Measurements from ENCODE around the gene ALKBH2. TPM values are rescaled to one million over a fixed set of nuclear protein-coding genes. Genes with fewer than 3 reads are reported as not detected.

The ALKBH2 gene
- total RNA-seq, 4 donors from 2014 or later = 7.3 to 18.8 (median 12.2) TPM

DNA sequence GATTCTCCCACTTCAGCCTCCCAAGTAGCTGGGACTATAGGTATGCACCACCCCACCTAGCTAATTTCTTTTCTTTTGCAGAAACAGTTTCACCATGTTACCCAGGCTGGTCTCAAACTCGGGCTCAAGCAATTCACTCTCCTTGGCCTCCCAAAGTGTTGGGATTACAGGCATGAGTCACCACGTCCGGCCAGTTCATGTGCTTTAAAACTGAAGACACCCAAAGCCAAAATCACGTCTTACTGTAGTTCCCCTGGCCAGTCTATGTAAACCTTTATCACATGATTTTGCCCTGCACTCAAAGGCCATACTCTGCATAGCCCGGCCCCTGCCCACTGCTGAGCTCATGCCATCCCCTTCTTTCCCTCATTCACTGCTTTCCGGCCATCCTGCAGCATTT is 4.5 kb downstream of the ALKBH2 start:
- TF ChIP-seq, protein P1, sequence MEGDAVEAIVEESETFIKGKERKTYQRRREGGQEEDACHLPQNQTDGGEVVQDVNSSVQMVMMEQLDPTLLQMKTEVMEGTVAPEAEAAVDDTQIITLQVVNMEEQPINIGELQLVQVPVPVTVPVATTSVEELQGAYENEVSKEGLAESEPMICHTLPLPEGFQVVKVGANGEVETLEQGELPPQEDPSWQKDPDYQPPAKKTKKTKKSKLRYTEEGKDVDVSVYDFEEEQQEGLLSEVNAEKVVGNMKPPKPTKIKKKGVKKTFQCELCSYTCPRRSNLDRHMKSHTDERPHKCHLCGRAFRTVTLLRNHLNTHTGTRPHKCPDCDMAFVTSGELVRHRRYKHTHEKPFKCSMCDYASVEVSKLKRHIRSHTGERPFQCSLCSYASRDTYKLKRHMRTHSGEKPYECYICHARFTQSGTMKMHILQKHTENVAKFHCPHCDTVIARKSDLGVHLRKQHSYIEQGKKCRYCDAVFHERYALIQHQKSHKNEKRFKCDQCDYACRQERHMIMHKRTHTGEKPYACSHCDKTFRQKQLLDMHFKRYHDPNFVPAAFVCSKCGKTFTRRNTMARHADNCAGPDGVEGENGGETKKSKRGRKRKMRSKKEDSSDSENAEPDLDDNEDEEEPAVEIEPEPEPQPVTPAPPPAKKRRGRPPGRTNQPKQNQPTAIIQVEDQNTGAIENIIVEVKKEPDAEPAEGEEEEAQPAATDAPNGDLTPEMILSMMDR (IDR thresholded peaks at IDR 0.05; ENCODE audit: low read depth) = no peak

DNA sequence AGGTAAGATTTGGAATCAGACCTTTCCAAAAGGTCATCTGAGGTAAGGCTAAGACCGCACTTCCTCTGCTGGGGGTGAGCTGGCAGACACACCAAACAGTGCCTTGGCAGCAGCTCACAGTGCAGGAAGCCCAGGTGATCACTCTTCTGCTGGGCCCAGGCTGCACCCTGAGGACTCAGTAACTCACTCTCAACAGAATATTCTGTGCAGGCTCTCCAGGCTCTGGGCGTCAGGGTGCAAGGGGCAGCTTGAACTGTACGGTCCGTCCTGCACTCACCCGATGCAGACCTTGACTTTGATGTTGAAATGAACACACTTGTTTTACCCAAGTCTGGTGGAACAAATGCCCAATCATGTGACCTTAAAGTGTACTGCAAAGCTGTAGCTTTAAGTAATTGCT is 6.0 kb downstream of the ALKBH2 start:
- TF ChIP-seq, protein P1 (IDR thresholded peaks at IDR 0.05; ENCODE audit: low read depth) = no peak

DNA sequence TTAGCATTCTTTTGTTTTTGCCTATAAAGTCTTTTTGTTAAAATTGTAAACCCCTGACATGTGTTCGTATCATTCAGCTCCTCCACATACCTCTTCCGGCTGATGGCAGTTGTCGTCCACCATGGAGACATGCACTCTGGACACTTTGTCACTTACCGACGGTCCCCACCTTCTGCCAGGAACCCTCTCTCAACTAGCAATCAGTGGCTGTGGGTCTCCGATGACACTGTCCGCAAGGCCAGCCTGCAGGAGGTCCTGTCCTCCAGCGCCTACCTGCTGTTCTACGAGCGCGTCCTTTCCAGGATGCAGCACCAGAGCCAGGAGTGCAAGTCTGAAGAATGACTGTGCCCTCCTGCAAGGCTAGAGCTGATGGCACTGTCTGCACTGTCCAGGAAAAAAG is 7.7 kb downstream of the ALKBH2 start:
- TF ChIP-seq, protein P1 (IDR thresholded peaks at IDR 0.05; ENCODE audit: low read depth) = no peak

DNA sequence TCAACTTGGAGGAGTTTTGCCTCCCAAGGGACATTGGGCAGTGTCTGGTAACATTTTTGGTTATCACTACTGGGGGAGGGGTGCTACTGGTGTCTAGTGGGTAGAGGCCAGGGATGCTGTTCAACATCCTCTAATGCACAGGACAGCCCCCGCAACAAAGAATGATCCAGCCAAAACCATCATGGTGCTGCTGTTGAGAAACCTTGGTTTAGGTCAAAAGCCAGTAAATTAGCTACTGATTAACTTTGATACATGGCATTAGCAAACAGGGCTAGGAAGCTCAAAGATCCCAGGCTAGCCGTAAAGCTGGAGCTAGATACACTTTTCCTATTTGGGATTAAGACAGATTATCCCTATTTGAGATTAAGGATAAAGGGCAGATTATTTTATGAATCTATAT is 8.8 kb downstream of the ALKBH2 start:
- TF ChIP-seq, protein P1 (IDR thresholded peaks at IDR 0.05; ENCODE audit: low read depth) = no peak

DNA sequence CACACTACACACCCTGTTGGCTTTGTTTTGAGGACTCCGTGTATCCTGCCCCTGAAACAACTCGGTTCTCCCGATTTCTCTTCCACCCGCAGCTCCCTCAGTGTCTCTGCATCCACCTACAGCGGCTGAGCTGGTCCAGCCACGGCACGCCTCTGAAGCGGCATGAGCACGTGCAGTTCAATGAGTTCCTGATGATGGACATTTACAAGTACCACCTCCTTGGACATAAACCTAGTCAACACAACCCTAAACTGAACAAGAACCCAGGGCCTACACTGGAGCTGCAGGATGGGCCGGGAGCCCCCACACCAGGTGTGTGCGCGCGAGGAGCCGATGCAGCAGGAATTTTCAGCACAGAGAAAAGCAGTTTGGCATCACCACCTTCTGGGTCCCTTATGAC is 10.5 kb downstream of the ALKBH2 start:
- TF ChIP-seq, protein P1 (IDR thresholded peaks at IDR 0.05; ENCODE audit: low read depth) = no peak

DNA sequence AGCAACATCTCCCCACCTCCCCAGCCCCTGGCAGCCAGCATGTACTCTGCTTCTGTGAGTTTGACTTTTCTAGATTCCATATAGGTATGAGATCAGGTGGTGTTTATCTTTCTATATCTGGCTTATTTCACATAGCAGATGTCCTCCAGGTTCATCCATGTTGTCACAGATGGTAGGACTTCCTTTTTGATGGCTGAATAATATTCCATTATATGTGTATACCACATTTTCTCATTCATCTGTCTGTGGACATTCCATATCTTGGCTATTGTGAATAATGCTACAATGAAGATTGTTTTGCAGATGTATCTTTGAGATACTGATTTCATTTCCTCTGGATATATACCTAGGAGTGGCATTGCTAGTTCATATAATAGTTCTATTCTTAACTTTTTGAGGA is 18.4 kb downstream of the ALKBH2 start:
- TF ChIP-seq, protein P1 (IDR thresholded peaks at IDR 0.05; ENCODE audit: low read depth) = no peak

DNA sequence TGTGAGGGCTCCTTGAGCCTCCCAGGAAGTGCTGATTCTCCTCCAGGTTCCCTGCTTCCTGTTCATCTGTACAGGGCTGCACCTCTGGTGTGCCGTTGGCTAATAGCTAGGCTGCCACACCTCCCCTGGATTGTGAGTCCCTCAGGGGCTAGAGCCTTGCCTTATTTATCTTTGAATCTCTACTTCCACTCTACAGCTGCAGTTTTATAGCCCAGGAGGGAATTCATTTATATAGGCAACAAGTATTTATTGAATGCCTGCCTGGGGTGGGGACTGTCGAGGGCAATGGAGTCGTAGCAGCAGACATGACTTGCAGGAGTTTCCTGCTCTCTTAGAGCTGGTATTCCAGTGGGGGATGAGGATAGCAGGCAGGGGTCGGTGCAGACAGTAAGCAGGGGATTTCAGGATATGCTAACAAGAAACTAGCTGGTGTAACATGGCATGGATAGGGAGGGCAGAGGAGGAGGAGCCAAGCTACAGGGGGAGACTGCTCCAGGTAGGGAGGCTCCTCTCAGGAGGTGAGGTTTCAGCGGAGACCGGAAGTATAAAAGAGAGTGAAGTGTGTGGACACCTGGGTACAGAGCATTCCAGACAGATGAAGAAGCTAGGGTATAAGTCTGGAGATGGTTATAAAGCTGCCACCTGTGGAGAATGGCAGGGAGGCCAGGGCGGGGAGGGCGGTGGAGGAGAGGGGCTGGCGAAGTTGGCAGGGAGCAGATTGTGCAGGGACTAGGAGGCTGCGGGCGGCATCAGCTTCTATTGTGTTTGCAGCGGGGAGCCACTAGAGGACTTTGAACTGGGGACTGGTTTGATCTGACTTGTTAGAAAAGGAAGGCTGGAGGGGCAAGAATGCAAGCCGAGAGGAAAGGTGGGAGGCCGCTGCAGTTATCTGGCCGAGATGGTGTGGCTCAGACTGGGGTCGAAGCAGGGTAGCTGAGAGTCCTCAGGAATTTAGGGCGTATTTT is 23.7 kb downstream of the ALKBH2 start:
- TF ChIP-seq, protein P1 (IDR thresholded peaks at IDR 0.05; ENCODE audit: low read depth) = no peak

All from subcutaneous adipose tissue (tissue), 4 donors.